ENCODE data around the gene KLK7.
"Not testable (repeated sequence)": the region's sequence is repeated elsewhere in the genome, so short reads cannot be mapped to it uniquely, and the experiment has no call there.

The KLK7 gene

DNA sequence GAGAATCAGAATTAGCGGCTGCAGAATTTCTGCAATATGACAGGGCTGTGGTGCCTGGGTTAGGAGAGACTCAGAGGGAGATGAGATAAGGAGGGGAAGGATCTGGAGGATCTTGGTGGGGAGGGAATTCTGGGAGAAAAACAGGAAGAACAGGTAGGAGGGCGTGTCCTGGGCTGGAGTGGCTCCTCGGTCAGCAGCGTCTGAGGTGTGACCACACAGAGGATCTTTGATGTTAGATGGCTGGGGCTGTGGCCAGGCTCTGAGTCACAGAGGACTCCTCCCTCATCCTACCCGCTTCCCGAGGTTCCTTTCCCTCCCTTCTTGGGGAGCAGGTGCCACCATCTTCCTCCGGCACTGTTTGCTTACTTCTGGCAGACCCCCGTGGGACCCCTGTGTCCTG lies 8.0 kb downstream of the KLK7 start:
- peak; percentile 81 for DNase-seq
- no peak overlapping the region for H4K8ac ChIP-seq (ENCODE audit: low read depth, low read length)
- no peak overlapping the region for H2BK15ac ChIP-seq (replicated peaks; ENCODE audit: low read depth)
- no peak overlapping the region for H3K9ac ChIP-seq (ENCODE audit: low read length)
- H3K4me1 ChIP-seq (ENCODE audit: control insufficient read depth, low read depth, low read length), result no peaks in the 10 kb centered on the region
- H3K4me2 ChIP-seq (ENCODE audit: low read length), result no peak overlapping the region
- H4K5ac ChIP-seq (ENCODE audit: low read length), result no peak overlapping the region
- H3K79me2 ChIP-seq (ENCODE audit: control insufficient read depth, insufficient read depth, low read length), result no peaks in the 10 kb centered on the region
- H3K23ac ChIP-seq (ENCODE audit: low read length), result no peak overlapping the region
- no peaks in the 10 kb centered on the region for H3K79me1 ChIP-seq (ENCODE audit: low read length)
- H2BK5ac ChIP-seq (ENCODE audit: low read length), result no peak overlapping the region
- H3K4me3 ChIP-seq (ENCODE audit: low read length), result no peak overlapping the region
- no peak overlapping the region for H2AK5ac ChIP-seq (ENCODE audit: low read length)
- no peak overlapping the region for H3K18ac ChIP-seq (ENCODE audit: low read length)
- no peaks in the 10 kb centered on the region for H3K36me3 ChIP-seq (ENCODE audit: control insufficient read depth, insufficient read depth, low read length)
- H3K4ac ChIP-seq (ENCODE audit: low read depth, low read length), result no peak overlapping the region
- no peak overlapping the region for H3K27ac ChIP-seq (ENCODE audit: low read depth, low read length)
- no peaks in the 10 kb centered on the region for H3K27me3 ChIP-seq (ENCODE audit: insufficient read depth, low read length, poor library complexity)
- WGBS (ENCODE audit: extremely low coverage, insufficient coverage, low lambda C conversion rate), result no CpG with 5 or more reads among the region's 8 CpGs
- H3K56ac ChIP-seq (ENCODE audit: low read length), result no peak overlapping the region
- H2BK120ac ChIP-seq (ENCODE audit: low read depth, low read length), result no peak overlapping the region

- Histone ChIP-seq H3K4me2 (ENCODE audit: low read length) (no peak overlapping the region), H2BK5ac (ENCODE audit: low read length) (no peak overlapping the region), H3K9ac (ENCODE audit: low read length) (no peak overlapping the region), H3K56ac (ENCODE audit: low read length) (no peak overlapping the region), H3K79me2 (ENCODE audit: control insufficient read depth, insufficient read depth, low read length) (no peaks in the 10 kb centered on the region), H3K79me1 (ENCODE audit: low read length) (no peaks in the 10 kb centered on the region), H3K27ac (ENCODE audit: low read depth, low read length) (no peak overlapping the region), H3K36me3 (ENCODE audit: control insufficient read depth, insufficient read depth, low read length) (no peaks in the 10 kb centered on the region), H3K4ac (ENCODE audit: low read depth, low read length) (no peak overlapping the region), H2BK120ac (ENCODE audit: low read depth, low read length) (no peak overlapping the region), H4K8ac (ENCODE audit: low read depth, low read length) (no peak overlapping the region), H2BK15ac (replicated peaks; ENCODE audit: low read depth) (no peak overlapping the region), H3K4me1 (ENCODE audit: control insufficient read depth, low read depth, low read length) (no peaks in the 10 kb centered on the region), H2AK5ac (ENCODE audit: low read length) (no peak overlapping the region), H4K5ac (ENCODE audit: low read length) (no peak overlapping the region), H3K27me3 (ENCODE audit: insufficient read depth, low read length, poor library complexity) (no peaks in the 10 kb centered on the region), H3K4me3 (ENCODE audit: low read length) (no peak overlapping the region), H3K23ac (ENCODE audit: low read length) (no peak overlapping the region), H3K18ac (ENCODE audit: low read length) (no peak overlapping the region)
- no CpG with 5 or more reads among the region's 9 CpGs for WGBS (ENCODE audit: extremely low coverage, insufficient coverage, low lambda C conversion rate)
- DNase-seq, result no peak
These were observed 8.8 kb downstream of the KLK7 start for GRCh38 chr19:50974702-50975556.

DNA sequence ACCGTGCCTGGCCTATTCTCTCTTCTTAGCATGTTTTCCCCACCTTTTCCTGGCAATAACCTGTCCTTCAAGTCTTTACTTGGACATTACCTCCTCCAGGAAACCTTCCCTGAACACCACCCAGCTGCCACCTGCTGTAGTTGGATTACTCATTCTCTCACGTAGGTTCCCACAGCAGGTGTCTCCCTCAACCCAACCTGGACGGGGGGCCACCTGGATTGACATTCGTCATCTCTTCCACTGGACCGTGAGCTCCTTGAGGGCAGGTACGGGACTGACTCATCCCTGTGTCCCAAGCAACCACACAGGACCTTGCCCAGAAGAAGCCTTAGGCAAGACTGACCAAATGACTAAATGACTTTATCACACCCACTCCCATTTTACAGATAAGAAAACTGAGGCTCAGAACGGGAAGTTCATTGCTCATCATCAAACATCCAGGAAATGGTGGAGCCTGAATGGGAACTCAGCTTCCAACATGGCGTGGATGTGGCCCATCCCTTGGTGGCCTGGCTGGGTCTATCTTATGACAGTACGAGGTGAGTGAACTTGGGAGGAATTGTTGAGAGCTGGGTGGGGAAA lies 10.8 kb downstream of the KLK7 start:
- DNase-seq, result no peak
- H3K18ac ChIP-seq (ENCODE audit: low read length), result no peak overlapping the region
- H3K36me3 ChIP-seq (ENCODE audit: control insufficient read depth, insufficient read depth, low read length), result no peaks in the 10 kb centered on the region
- no peak overlapping the region for H2AK5ac ChIP-seq (ENCODE audit: low read length)
- H2BK5ac ChIP-seq (ENCODE audit: low read length), result no peak overlapping the region
- H4K8ac ChIP-seq (ENCODE audit: low read depth, low read length), result no peak overlapping the region
- no peak overlapping the region for H4K5ac ChIP-seq (ENCODE audit: low read length)
- no peak overlapping the region for H3K27ac ChIP-seq (ENCODE audit: low read depth, low read length)
- H2BK15ac ChIP-seq (replicated peaks; ENCODE audit: low read depth), result no peak overlapping the region
- H3K4me3 ChIP-seq (ENCODE audit: low read length), result no peak overlapping the region
- no peak overlapping the region for H3K56ac ChIP-seq (ENCODE audit: low read length)
- H3K4me2 ChIP-seq (ENCODE audit: low read length), result no peak overlapping the region
- no peak overlapping the region for H2BK120ac ChIP-seq (ENCODE audit: low read depth, low read length)
- H3K4me1 ChIP-seq (ENCODE audit: control insufficient read depth, low read depth, low read length), result peaks cover 2% of the 10 kb centered on the region
- no peaks in the 10 kb centered on the region for H3K79me1 ChIP-seq (ENCODE audit: low read length)
- no peaks in the 10 kb centered on the region for H3K79me2 ChIP-seq (ENCODE audit: control insufficient read depth, insufficient read depth, low read length)
- no peaks in the 10 kb centered on the region for H3K27me3 ChIP-seq (ENCODE audit: insufficient read depth, low read length, poor library complexity)
- H3K23ac ChIP-seq (ENCODE audit: low read length), result no peak overlapping the region
- no peak overlapping the region for H3K4ac ChIP-seq (ENCODE audit: low read depth, low read length)
- no peak overlapping the region for H3K9ac ChIP-seq (ENCODE audit: low read length)
- WGBS (ENCODE audit: extremely low coverage, insufficient coverage, low lambda C conversion rate), result no CpG with 5 or more reads among the region's 9 CpGs

GRCh38 chr19:50969810-50970209 lies 13.9 kb downstream of the KLK7 start:
- not testable (repeated sequence) for H2BK120ac ChIP-seq (ENCODE audit: low read depth, low read length); H4K8ac ChIP-seq (ENCODE audit: low read depth, low read length); H3K27me3 ChIP-seq (ENCODE audit: insufficient read depth, low read length, poor library complexity); H3K9ac ChIP-seq (ENCODE audit: low read length); H2BK15ac ChIP-seq (replicated peaks; ENCODE audit: low read depth); H2AK5ac ChIP-seq (ENCODE audit: low read length); H4K5ac ChIP-seq (ENCODE audit: low read length); H3K79me1 ChIP-seq (ENCODE audit: low read length); H3K4me3 ChIP-seq (ENCODE audit: low read length); H2BK5ac ChIP-seq (ENCODE audit: low read length); H3K18ac ChIP-seq (ENCODE audit: low read length); H3K23ac ChIP-seq (ENCODE audit: low read length); DNase-seq; H3K36me3 ChIP-seq (ENCODE audit: control insufficient read depth, insufficient read depth, low read length); H3K4ac ChIP-seq (ENCODE audit: low read depth, low read length); H3K79me2 ChIP-seq (ENCODE audit: control insufficient read depth, insufficient read depth, low read length); H3K4me2 ChIP-seq (ENCODE audit: low read length); H3K4me1 ChIP-seq (ENCODE audit: control insufficient read depth, low read depth, low read length); H3K27ac ChIP-seq (ENCODE audit: low read depth, low read length); H3K56ac ChIP-seq (ENCODE audit: low read length)
- no CpG with 5 or more reads among the region's 3 CpGs for WGBS (ENCODE audit: extremely low coverage, insufficient coverage, low lambda C conversion rate)

GRCh38 chr19:50969413-50969760 lies 14.3 kb downstream of the KLK7 start, which contains the start of gene KLK6:
TSS of gene KLK6 (minus strand) at chr19:50969591. CDS start at chr19:50968104, 1,487 bp downstream.
- no CpG with 5 or more reads among the region's 19 CpGs for WGBS (ENCODE audit: extremely low coverage, insufficient coverage, low lambda C conversion rate)
- Histone ChIP-seq H3K56ac (ENCODE audit: low read length) (no peak within 1 kb of the TSS), H2BK120ac (ENCODE audit: low read depth, low read length) (no peak within 1 kb of the TSS), H3K79me2 (ENCODE audit: control insufficient read depth, insufficient read depth, low read length) (no peaks in the 10 kb centered on the region), H3K4me3 (ENCODE audit: low read length) (no peak within 1 kb of the TSS), H2AK5ac (ENCODE audit: low read length) (no peak within 1 kb of the TSS), H3K4ac (ENCODE audit: low read depth, low read length) (no peak within 1 kb of the TSS), H4K5ac (ENCODE audit: low read length) (no peak within 1 kb of the TSS), H3K4me1 (ENCODE audit: control insufficient read depth, low read depth, low read length) (peaks cover 2% of the 10 kb centered on the region), H2BK5ac (ENCODE audit: low read length) (no peak within 1 kb of the TSS), H3K4me2 (ENCODE audit: low read length) (no peak within 1 kb of the TSS), H3K36me3 (ENCODE audit: control insufficient read depth, insufficient read depth, low read length) (no peaks in the 10 kb centered on the region), H3K9ac (ENCODE audit: low read length) (no peak within 1 kb of the TSS), H3K18ac (ENCODE audit: low read length) (no peak within 1 kb of the TSS), H3K23ac (ENCODE audit: low read length) (no peak within 1 kb of the TSS), H3K27ac (ENCODE audit: low read depth, low read length) (no peak within 1 kb of the TSS), H2BK15ac (replicated peaks; ENCODE audit: low read depth) (no peak within 1 kb of the TSS), H3K27me3 (ENCODE audit: insufficient read depth, low read length, poor library complexity) (no peaks in the 10 kb centered on the region), H3K79me1 (ENCODE audit: low read length) (no peaks in the 10 kb centered on the region), H4K8ac (ENCODE audit: low read depth, low read length) (no peak within 1 kb of the TSS)
- no peak for DNase-seq
